NCI-H345 treated with DMSO at 0.1 percent for 48 hours (cell line): Measurements from ENCODE around the gene TUBG2.

ENCODE experiments used
- DNase-seq: peaks from one replicate; lab custom pipeline; 2025; ENCODE audit not compliant: unreplicated experiment; lab: John Stamatoyannopoulos, UW

The TUBG2 gene

GRCh38 chr17:42676424-42677011 is 17.4 kb downstream of the TUBG2 start, which contains the start of gene PLEKHH3:
TSS of gene PLEKHH3 (minus strand) at chr17:42676994. CDS start at chr17:42676563, 431 bp downstream.
- peak; percentile 46 for DNase-seq

- peak; percentile 98 for DNase-seq
These were observed 18.2 kb downstream of the TUBG2 start for GRCh38 chr17:42677012-42677857.

- peak; percentile 65 for DNase-seq
These were observed 19.1 kb downstream of the TUBG2 start for GRCh38 chr17:42677921-42678781.

- DNase-seq = peak; percentile 79
These were observed 19.9 kb downstream of the TUBG2 start for GRCh38 chr17:42678951-42679491.

- peak; percentile 69 for DNase-seq
These were observed 20.6 kb downstream of the TUBG2 start for GRCh38 chr17:42679492-42680330.

GRCh38 chr17:42680331-42680808 is 21.3 kb downstream of the TUBG2 start:
- DNase-seq = no peak

GRCh38 chr17:42681976-42682721 is 23.1 kb downstream of the TUBG2 start, which contains the start of gene CNTNAP1:
TSS of gene CNTNAP1 (plus strand) at chr17:42682531. CDS start at chr17:42682830, 299 bp downstream.
- DNase-seq = no peak

- no peak for DNase-seq
These were observed 23.8 kb downstream of the TUBG2 start for GRCh38 chr17:42682722-42683403.

GRCh38 chr17:42683407-42684034 is 24.4 kb downstream of the TUBG2 start:
- DNase-seq = no peak

- no peak for DNase-seq
These were observed 26.0 kb downstream of the TUBG2 start for GRCh38 chr17:42684929-42685556.

- no peak for DNase-seq
These were observed 26.7 kb downstream of the TUBG2 start for GRCh38 chr17:42685831-42686230.

GRCh38 chr17:42686520-42687128 is 27.5 kb downstream of the TUBG2 start:
- DNase-seq = no peak

- DNase-seq = no peak
These were observed 28.7 kb downstream of the TUBG2 start for GRCh38 chr17:42687707-42688320.

- no peak for DNase-seq
These were observed 31.5 kb downstream of the TUBG2 start for GRCh38 chr17:42690596-42690995.

GRCh38 chr17:42691021-42691545 is 32.0 kb downstream of the TUBG2 start:
- no peak for DNase-seq

- no peak for DNase-seq
These were observed 33.4 kb downstream of the TUBG2 start for GRCh38 chr17:42692489-42692888.

GRCh38 chr17:42694524-42694923 is 35.4 kb downstream of the TUBG2 start:
- DNase-seq = no peak
